DOHH2 (cell line): ENCODE measurements around the gene ODC1.

ENCODE experiments used
- H3F3A ChIP-seq: fragments of 200-600 bp; sonication (generic), shearing (Covaris generic); 2 replicates; pipeline ENCODE4 v1.6.0; 2016; ENCODE audit warnings: antibody characterized with exemption, mild to moderate bottlenecking; ENCODE audit not compliant: control insufficient read depth, insufficient read depth
- H3K27ac ChIP-seq: fragments of 200-600 bp; sonication (generic); 2 replicates; pipeline ENCODE4 v1.5.1; 2014; ENCODE audit warnings: low read depth, mild to moderate bottlenecking, low read length, moderate library complexity
- H3K27me3 ChIP-seq: fragments of 200-600 bp; sonication (generic); 2 replicates; pipeline ENCODE4 v1.6.1; 2014; ENCODE audit warnings: mild to moderate bottlenecking, low read length, mixed read lengths; ENCODE audit not compliant: control insufficient read depth
- H3K36me3 ChIP-seq: fragments of 200-600 bp; sonication (generic); 2 replicates; pipeline ENCODE4 v1.6.1; 2014; ENCODE audit warnings: mild to moderate bottlenecking, low read length, moderate library complexity, mixed read lengths; ENCODE audit not compliant: control insufficient read depth
- H3K4me1 ChIP-seq: fragments of 200-600 bp; sonication (generic); 2 replicates; pipeline ENCODE4 v1.6.1; 2014; ENCODE audit warnings: mild to moderate bottlenecking, low read length, mixed read lengths; ENCODE audit not compliant: control insufficient read depth
- H3K4me2 ChIP-seq: fragments of 200-600 bp; sonication (generic); 2 replicates; pipeline ENCODE4 v1.6.0; 2014; ENCODE audit warnings: mild to moderate bottlenecking, low read length, moderate library complexity
- H3K4me3 ChIP-seq: fragments of 200-600 bp; sonication (generic); 2 replicates; pipeline ENCODE4 v1.5.1; 2014; ENCODE audit warnings: mild to moderate bottlenecking, low read length, mixed read lengths
- H3K79me2 ChIP-seq: fragments of 200-600 bp; sonication (generic); 2 replicates; pipeline ENCODE4 v1.6.1; 2014; ENCODE audit warnings: mild to moderate bottlenecking, low read length, mixed read lengths; ENCODE audit not compliant: control insufficient read depth
- H3K9me2 ChIP-seq: fragments of 200-600 bp; sonication (generic); replicated peaks from 2 replicates; pipeline ENCODE4 v1.6.1; 2014; ENCODE audit warnings: mild to moderate bottlenecking, low read length, mixed read lengths; ENCODE audit not compliant: control insufficient read depth
- H3K9me3 ChIP-seq: fragments of 200-600 bp; sonication (generic); 2 replicates; pipeline ENCODE4 v1.6.1; 2014; ENCODE audit warnings: antibody characterized with exemption, low read length, mixed read lengths; ENCODE audit not compliant: control insufficient read depth, insufficient read depth
- H4K20me1 ChIP-seq: fragments of 200-600 bp; sonication (generic); 2 replicates; pipeline ENCODE4 v1.6.0; 2014; ENCODE audit warnings: low read depth, mild to moderate bottlenecking, antibody characterized with exemption, low read length, moderate library complexity; ENCODE audit not compliant: control insufficient read depth, insufficient read depth
- EZH2phosphoT487 ChIP-seq: fragments of 200-600 bp; sonication (generic); IDR thresholded peaks from 2 replicates; pipeline ENCODE4 v1.6.1; 2017; ENCODE audit warnings: borderline replicate concordance, mild to moderate bottlenecking, antibody characterized with exemption, low read length, moderate library complexity, mixed read lengths
- TF ChIP-seq, protein P1 (sequence below): fragments of 200-600 bp; sonication (generic); IDR thresholded peaks from one replicate; pipeline ENCODE4 v1.5.1; 2014; ENCODE audit warnings: antibody characterized with exemption, mild to moderate bottlenecking, low read depth, low read length; ENCODE audit not compliant: poor library complexity, severe bottlenecking

Gene ODC1

DNA sequence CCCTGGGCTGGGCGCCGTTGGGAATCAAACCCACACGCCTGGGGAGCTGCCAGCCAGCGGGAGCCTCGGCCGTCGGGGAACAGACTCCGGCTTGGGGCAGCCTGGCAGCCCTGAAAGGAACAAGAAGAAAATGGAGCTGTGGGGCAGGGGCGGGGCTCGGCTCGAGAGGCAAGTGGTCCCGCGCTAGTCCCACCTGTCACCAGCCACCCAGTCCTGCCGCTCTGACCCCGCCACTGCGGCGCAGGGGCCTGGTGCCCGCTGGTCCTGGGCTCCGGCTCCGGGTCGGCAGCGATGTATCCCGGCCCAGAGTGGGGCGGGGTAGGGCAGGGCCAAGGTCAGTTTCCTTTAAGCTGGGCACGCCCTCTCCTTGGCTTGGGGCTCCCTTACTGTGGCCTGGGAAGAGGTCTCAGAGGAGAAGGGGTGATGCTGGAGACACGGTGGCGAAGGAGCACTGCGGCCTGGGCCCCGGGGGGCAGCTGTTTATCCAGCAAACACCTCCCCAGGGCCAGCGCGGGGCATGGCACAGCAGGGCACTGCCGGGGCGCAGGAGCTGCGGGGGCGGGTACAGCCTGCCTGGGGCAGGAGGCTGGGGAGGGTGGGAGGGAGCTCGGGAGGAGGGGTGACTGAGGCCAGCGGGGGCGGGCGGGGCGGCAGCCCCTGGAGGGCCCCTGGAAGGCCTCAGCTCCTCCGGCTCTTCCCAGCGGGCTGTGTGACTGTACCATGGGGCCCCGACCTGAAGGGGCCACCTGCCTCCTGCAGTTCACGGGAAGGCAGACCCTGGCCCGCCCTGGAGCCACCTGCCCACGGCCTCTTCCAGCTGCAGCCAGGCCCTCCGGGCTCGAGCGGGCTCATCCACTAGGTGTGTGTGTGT is 15.6 kb downstream of the ODC1 start:
- no peaks in the 10 kb centered on the region for H4K20me1 ChIP-seq
- H3K27ac ChIP-seq: no peak overlapping the region
- peaks cover 5% of the 10 kb centered on the region; the same call in 1 of the 2 replicates for H3K4me1 ChIP-seq
- H3K9me2 ChIP-seq: no peaks in the 10 kb centered on the region
- H3K4me2 ChIP-seq: peak overlapping the region; percentile 49
- H3K27me3 ChIP-seq: peaks cover 15% of the 10 kb centered on the region
- TF ChIP-seq EZH2phosphoT487: no peak
- TF ChIP-seq, protein P1, sequence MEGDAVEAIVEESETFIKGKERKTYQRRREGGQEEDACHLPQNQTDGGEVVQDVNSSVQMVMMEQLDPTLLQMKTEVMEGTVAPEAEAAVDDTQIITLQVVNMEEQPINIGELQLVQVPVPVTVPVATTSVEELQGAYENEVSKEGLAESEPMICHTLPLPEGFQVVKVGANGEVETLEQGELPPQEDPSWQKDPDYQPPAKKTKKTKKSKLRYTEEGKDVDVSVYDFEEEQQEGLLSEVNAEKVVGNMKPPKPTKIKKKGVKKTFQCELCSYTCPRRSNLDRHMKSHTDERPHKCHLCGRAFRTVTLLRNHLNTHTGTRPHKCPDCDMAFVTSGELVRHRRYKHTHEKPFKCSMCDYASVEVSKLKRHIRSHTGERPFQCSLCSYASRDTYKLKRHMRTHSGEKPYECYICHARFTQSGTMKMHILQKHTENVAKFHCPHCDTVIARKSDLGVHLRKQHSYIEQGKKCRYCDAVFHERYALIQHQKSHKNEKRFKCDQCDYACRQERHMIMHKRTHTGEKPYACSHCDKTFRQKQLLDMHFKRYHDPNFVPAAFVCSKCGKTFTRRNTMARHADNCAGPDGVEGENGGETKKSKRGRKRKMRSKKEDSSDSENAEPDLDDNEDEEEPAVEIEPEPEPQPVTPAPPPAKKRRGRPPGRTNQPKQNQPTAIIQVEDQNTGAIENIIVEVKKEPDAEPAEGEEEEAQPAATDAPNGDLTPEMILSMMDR: no peak
- H3F3A ChIP-seq: peaks cover 2% of the 10 kb centered on the region
- no peaks in the 10 kb centered on the region for H3K9me3 ChIP-seq
- no peaks in the 10 kb centered on the region for H3K79me2 ChIP-seq
- peak overlapping the region; percentile 51 for H3K4me3 ChIP-seq
- H3K36me3 ChIP-seq: no peaks in the 10 kb centered on the region

DNA sequence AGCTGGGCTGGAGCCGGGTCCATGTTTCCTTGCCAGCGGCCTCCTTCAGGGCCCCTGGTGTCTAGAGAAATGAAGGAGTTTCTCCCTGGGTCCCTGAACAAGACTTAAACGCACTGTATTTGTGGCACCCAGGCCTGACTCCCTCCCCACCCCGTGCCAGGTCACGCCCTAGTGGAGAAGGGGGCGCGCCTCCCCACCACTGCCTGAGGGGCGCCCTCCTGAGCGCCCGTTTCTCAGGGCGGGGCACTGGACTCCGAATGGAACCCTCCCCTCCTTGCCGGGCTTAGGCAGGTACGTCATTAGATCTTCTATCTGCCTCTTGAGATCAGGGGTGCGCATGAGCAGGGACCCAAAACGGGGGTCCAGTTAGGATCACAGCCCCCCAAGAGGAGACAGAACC is 16.3 kb downstream of the ODC1 start:
- Histone ChIP-seq H3F3A (no peaks in the 10 kb centered on the region), H3K4me3 (peak overlapping the region; percentile 51), H4K20me1 (no peaks in the 10 kb centered on the region), H3K9me3 (no peaks in the 10 kb centered on the region), H3K79me2 (no peaks in the 10 kb centered on the region), H3K27ac (no peak overlapping the region), H3K9me2 (no peaks in the 10 kb centered on the region), H3K4me1 (peaks cover 5% of the 10 kb centered on the region; the same call in 1 of the 2 replicates), H3K4me2 (peak overlapping the region; percentile 49), H3K27me3 (peaks cover 15% of the 10 kb centered on the region), H3K36me3 (no peaks in the 10 kb centered on the region)
- TF ChIP-seq, protein P1: no peak
- TF ChIP-seq EZH2phosphoT487: no peak

DNA sequence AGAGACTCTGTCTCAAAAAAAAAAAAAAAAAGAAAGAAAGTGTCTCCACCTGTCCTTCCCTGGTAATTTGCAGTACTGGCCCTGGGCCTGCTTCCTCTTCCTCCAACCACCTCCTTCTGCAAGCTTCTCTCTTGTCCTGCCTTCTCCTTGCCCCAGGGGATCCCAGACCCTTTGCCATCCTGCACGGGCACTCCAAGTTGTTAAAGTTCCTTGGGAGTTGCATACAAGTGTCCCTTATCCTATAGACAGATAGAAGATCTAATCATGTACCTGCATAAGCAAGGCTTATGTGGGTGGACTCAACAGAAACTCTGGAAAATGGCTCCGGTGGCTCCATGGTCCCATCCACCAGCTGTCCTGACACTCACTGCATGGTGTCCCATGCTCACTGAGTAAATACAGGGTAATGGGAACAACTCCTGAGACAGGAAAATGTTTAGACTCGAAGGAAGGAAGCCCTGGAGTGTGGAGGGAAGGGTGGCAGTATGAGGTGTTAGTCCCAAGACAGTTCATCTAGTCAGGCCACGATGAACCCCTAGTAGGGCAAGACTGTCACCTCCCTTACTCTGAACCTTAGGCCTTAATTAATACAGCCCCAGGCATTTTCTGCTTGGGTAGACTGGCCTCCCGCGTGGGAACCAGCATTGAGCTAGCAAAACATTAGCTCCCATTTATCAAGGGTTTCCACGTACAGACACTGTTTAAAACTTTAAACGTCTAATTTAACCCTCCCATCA is 17.1 kb downstream of the ODC1 start:
- no peaks in the 10 kb centered on the region for H3F3A ChIP-seq
- no peaks in the 10 kb centered on the region for H4K20me1 ChIP-seq
- no peak for TF ChIP-seq EZH2phosphoT487
- TF ChIP-seq, protein P1: no peak
- no peak overlapping the region for H3K4me2 ChIP-seq
- H3K4me3 ChIP-seq: no peak overlapping the region
- no peaks in the 10 kb centered on the region for H3K79me2 ChIP-seq
- no peaks in the 10 kb centered on the region for H3K9me3 ChIP-seq
- peaks cover 5% of the 10 kb centered on the region; the same call in 1 of the 2 replicates for H3K4me1 ChIP-seq
- H3K27me3 ChIP-seq: peaks cover 15% of the 10 kb centered on the region
- H3K36me3 ChIP-seq: no peaks in the 10 kb centered on the region
- H3K27ac ChIP-seq: no peak overlapping the region
- H3K9me2 ChIP-seq: no peaks in the 10 kb centered on the region
